HG03432 (cell line): Measurements from ENCODE around the gene ABHD6.
"Not testable (repeated sequence)": the region's sequence is repeated elsewhere in the genome, so short reads cannot be mapped to it uniquely, and the experiment has no call there.

Experiments used
- ATAC-seq: cut with Tn5 transposase; IDR thresholded peaks from one replicate; pipeline ENCODE4 v1.9.1; 2021; ENCODE audit warnings: mild to moderate bottlenecking, moderate library complexity; ENCODE audit not compliant: unreplicated experiment

ABHD6 gene

GRCh38 chr3:58271901-58272501 is 34.4 kb downstream of the ABHD6 start:
- no peak for ATAC-seq

- ATAC-seq: no peak
Measured at GRCh38 chr3:58272891-58273290, 35.3 kb downstream of the ABHD6 start.

GRCh38 chr3:58273362-58273761 is 35.8 kb downstream of the ABHD6 start:
- not testable (repeated sequence) for ATAC-seq

GRCh38 chr3:58274027-58274614 is 36.5 kb downstream of the ABHD6 start:
- ATAC-seq: no peak

- ATAC-seq: no peak
Measured at GRCh38 chr3:58281069-58281468, 43.5 kb downstream of the ABHD6 start.

- no peak for ATAC-seq
Measured at GRCh38 chr3:58285334-58285733, 47.7 kb downstream of the ABHD6 start.

- no peak for ATAC-seq
Measured at GRCh38 chr3:58287354-58287753, 49.8 kb downstream of the ABHD6 start.

- ATAC-seq: no peak
Measured at GRCh38 chr3:58288011-58288728, 50.6 kb downstream of the ABHD6 start.

GRCh38 chr3:58288964-58289613 is 51.5 kb downstream of the ABHD6 start:
- ATAC-seq: not testable (repeated sequence)

GRCh38 chr3:58290446-58290845 is 52.9 kb downstream of the ABHD6 start:
- ATAC-seq: not testable (repeated sequence)

- ATAC-seq: no peak
Measured at GRCh38 chr3:58291671-58292338, 54.2 kb downstream of the ABHD6 start.

- ATAC-seq: no peak
Measured at GRCh38 chr3:58292866-58293265, 55.3 kb downstream of the ABHD6 start.

GRCh38 chr3:58293516-58293915 is 55.9 kb downstream of the ABHD6 start:
- no peak for ATAC-seq

- no peak for ATAC-seq
Measured at GRCh38 chr3:58296269-58296668, 58.7 kb downstream of the ABHD6 start.

GRCh38 chr3:58296843-58297242 is 59.3 kb downstream of the ABHD6 start:
- no peak for ATAC-seq

- no peak for ATAC-seq
Measured at GRCh38 chr3:58298190-58298589, 60.6 kb downstream of the ABHD6 start.

- no peak for ATAC-seq
Measured at GRCh38 chr3:58299075-58299474, 61.5 kb downstream of the ABHD6 start.

GRCh38 chr3:58299839-58300516 is 62.4 kb downstream of the ABHD6 start:
- ATAC-seq: no peak

GRCh38 chr3:58305882-58306711 is 68.5 kb downstream of the ABHD6 start, which contains the start of the genes HTD2 and RPP14:
Gene HTD2, plus strand, starts transcription at chr3:58306520. Its CDS starts 11,094 bp downstream, at chr3:58317614.
Gene RPP14, plus strand, starts transcription at chr3:58306245. Its CDS starts 4,085 bp downstream, at chr3:58310330.
- peak; percentile 87 for ATAC-seq
